Kidney (tissue), 14 donors: ENCODE measurements around the gene UBTD1. TPM values are rescaled to one million over a fixed set of nuclear protein-coding genes. Genes with fewer than 3 reads are reported as not detected.

ENCODE experiments used
- DNase-seq, 5 donors: peaks; one replicate each; pipeline ENCODE4 v3.0.0-alpha.2; 2013 to 2020
- FAIRE-seq: peaks from 2 replicates; lab custom pipeline; 2012; peaks lifted over from hg19 to GRCh38; lab: Jason Lieb, UNC
- H3K27ac ChIP-seq, 2 donors: one replicate each; pipeline ENCODE4 v1.7.0; 2013; ENCODE audit warnings: low read depth in 2 of 2, low read length in 2 of 2, inconsistent platforms in 1 of 2
- H3K27me3 ChIP-seq: one replicate; pipeline ENCODE4 v1.7.1; 2013; ENCODE audit warnings: low read length, inconsistent platforms; ENCODE audit not compliant: control insufficient read depth, insufficient read depth
- H3K36me3 ChIP-seq, 3 donors: one replicate each; pipeline versions ENCODE4 v1.7.0 to v1.7.1; 2013; ENCODE audit warnings: low read length in 3 of 3, control low read depth in 1 of 3, inconsistent platforms in 1 of 3; ENCODE audit not compliant: insufficient read depth in 3 of 3, control insufficient read depth in 2 of 3
- H3K4me1 ChIP-seq, 3 donors: one replicate each; pipeline versions ENCODE4 v1.7.0 to v1.7.1; 2013; ENCODE audit warnings: low read length in 3 of 3, inconsistent platforms in 1 of 3, low read depth in 1 of 3; ENCODE audit not compliant: control insufficient read depth in 2 of 3, insufficient read depth in 2 of 3
- H3K4me3 ChIP-seq, 3 donors: one replicate each; pipeline versions ENCODE4 v1.7.0 to v1.8.1; 2013; ENCODE audit warnings: low read length in 3 of 3, control low read depth in 1 of 3, inconsistent platforms in 1 of 3
- H3K9ac ChIP-seq, 3 donors: one replicate each; pipeline versions ENCODE4 v1.7.0 to v1.7.1; 2013; ENCODE audit warnings: low read length in 3 of 3, control low read depth in 1 of 3, inconsistent platforms in 1 of 3
- H3K9me3 ChIP-seq, 3 donors: one replicate each; pipeline versions ENCODE4 v1.7.0 to v1.7.1; 2013; ENCODE audit warnings: low read length in 3 of 3, control low read depth in 1 of 3, inconsistent platforms in 1 of 3; ENCODE audit not compliant: control insufficient read depth in 2 of 3, insufficient read depth in 1 of 3
- intact Hi-C: fragments of 100-400 bp; cut with DNase I; formaldehyde crosslinking; loops from one replicate; pipeline ENCODE4 v1.11.1; 2022
- polyA plus RNA-seq: library from polyadenylated mRNA; stranded (reverse); fragments of 350-450 nt; fragmentation: Illumina TruSeq; extraction: RNeasy Lipid Tissue Mini Kit (QIAGEN cat#74804); gene quantifications from one replicate; pipeline ENCODE4 v1.2.3, GENCODE V29; 2014; ENCODE audit warnings: low read depth, low replicate concordance; ENCODE audit not compliant: insufficient read depth
- total RNA-seq: library from RNA; stranded (reverse); fragmentation: NEBNext Ultra II Directional; extraction: Animal tissue kit (Norgen Biotek cat#: 25700); gene quantifications from one replicate; pipeline ENCODE4 v1.2.1, GENCODE V29; 2021
- TF ChIP-seq, protein P1 (sequence below): IDR thresholded peaks from 3 replicates; pipeline ENCODE4 v1.5.1; 2012; ENCODE audit warnings: mild to moderate bottlenecking, moderate library complexity, borderline replicate concordance; ENCODE audit not compliant: insufficient read depth; ENCODE audit errors: extremely low read depth
- donor health status: control.
- donor health status: control.
- donor health status: control.
- donor health status: control.
- donor health status: control.
- donor health status: DM: yes; HTN: yes; CAD: no.
- donor health status: Normal renal cell carcinoma (clear cell type).

Gene UBTD1
- total and polyA plus RNA-seq, 2 donors from 2014 or later, result 17.4 to 26.1 TPM

- Histone ChIP-seq H3K9ac (peak overlapping the region in 1 of 3 donors; percentile 12), H3K4me1 (peaks cover 0 to 16% (median 7%) of the 10 kb centered on the region in 3 donors), H3K4me3 (no peak overlapping the region), H3K27ac (no peak overlapping the region), H3K27me3 (no peaks in the 10 kb centered on the region), H3K9me3 (no peaks in the 10 kb centered on the region), H3K36me3 (no peaks in the 10 kb centered on the region)
- TF ChIP-seq, protein P1, sequence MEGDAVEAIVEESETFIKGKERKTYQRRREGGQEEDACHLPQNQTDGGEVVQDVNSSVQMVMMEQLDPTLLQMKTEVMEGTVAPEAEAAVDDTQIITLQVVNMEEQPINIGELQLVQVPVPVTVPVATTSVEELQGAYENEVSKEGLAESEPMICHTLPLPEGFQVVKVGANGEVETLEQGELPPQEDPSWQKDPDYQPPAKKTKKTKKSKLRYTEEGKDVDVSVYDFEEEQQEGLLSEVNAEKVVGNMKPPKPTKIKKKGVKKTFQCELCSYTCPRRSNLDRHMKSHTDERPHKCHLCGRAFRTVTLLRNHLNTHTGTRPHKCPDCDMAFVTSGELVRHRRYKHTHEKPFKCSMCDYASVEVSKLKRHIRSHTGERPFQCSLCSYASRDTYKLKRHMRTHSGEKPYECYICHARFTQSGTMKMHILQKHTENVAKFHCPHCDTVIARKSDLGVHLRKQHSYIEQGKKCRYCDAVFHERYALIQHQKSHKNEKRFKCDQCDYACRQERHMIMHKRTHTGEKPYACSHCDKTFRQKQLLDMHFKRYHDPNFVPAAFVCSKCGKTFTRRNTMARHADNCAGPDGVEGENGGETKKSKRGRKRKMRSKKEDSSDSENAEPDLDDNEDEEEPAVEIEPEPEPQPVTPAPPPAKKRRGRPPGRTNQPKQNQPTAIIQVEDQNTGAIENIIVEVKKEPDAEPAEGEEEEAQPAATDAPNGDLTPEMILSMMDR, result no peak
- intact Hi-C loops, result no loop called here
- FAIRE-seq (no peak), DNase-seq (no peak)
These were observed 91.5 kb downstream of the UBTD1 start for GRCh38 chr10:97590082-97590747.

- TF ChIP-seq, protein P1, result no peak
- Histone ChIP-seq H3K9ac (no peak overlapping the region), H3K27me3 (no peaks in the 10 kb centered on the region), H3K9me3 (no peaks in the 10 kb centered on the region), H3K36me3 (no peaks in the 10 kb centered on the region), H3K27ac (no peak overlapping the region), H3K4me3 (no peak overlapping the region), H3K4me1 (peaks cover 0 to 16% (median 2%) of the 10 kb centered on the region in 3 donors)
- no peak for DNase-seq
- no peak for FAIRE-seq
- intact Hi-C loops, result no loop called here
These were observed 92.2 kb downstream of the UBTD1 start for GRCh38 chr10:97590748-97591495.

DNA sequence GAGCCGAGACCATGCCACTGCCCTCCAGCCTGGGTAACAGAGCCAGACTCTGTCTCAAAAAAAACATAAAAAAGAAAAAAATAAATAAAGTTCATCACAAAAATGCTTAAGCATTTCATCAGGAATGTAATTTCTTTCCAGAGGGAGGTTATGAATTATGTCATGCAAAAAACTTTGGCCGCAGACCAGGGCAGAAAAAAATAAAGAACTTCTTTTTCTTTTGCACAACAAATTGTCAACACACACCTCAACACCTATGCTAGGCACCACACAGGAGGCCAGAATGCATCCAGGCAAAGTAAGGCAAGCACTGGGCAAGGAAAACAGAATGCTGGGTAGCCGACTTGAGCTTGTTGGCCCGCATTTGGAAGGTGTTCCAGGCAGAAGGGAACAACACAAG lies 94.7 kb downstream of the UBTD1 start:
- TF ChIP-seq, protein P1, result no peak
- intact Hi-C loops, result no loop called here
- Histone ChIP-seq H3K27ac (no peak overlapping the region), H3K36me3 (peaks cover 0 to under 1% (median 0%) of the 10 kb centered on the region in 3 donors), H3K4me1 (peaks cover 0 to 12% (median 2%) of the 10 kb centered on the region in 3 donors), H3K27me3 (no peaks in the 10 kb centered on the region), H3K9ac (no peak overlapping the region), H3K4me3 (no peak overlapping the region), H3K9me3 (no peaks in the 10 kb centered on the region)
- DNase-seq (no peak), FAIRE-seq (no peak)
